Glutamatergic neuron (in vitro differentiated cells): ENCODE data around the gene NTRK2. TPM values are rescaled to one million over a fixed set of nuclear protein-coding genes. Genes with fewer than 3 reads are reported as not detected.

Experiments
- DNase-seq: peaks from one replicate; pipeline ENCODE4 v3.0.0; 2022
- H3K27ac Mint-ChIP-seq: one replicate; pipeline ENCODE4 v1.8.0; 2020; ENCODE audit warnings: mild to moderate bottlenecking, mixed read lengths, inconsistent platforms; ENCODE audit not compliant: unreplicated experiment
- H3K27me3 Mint-ChIP-seq: one replicate; pipeline ENCODE4 v1.8.0; 2020; ENCODE audit warnings: mild to moderate bottlenecking, moderate library complexity, mixed read lengths, inconsistent platforms; ENCODE audit not compliant: unreplicated experiment
- H3K36me3 Mint-ChIP-seq: one replicate; pipeline ENCODE4 v1.8.0; 2020; ENCODE audit warnings: mild to moderate bottlenecking, mixed read lengths, inconsistent platforms; ENCODE audit not compliant: unreplicated experiment
- H3K4me1 Mint-ChIP-seq: one replicate; pipeline ENCODE4 v1.8.0; 2020; ENCODE audit warnings: mild to moderate bottlenecking, low read depth, mixed read lengths, inconsistent platforms; ENCODE audit not compliant: unreplicated experiment
- H3K4me3 Mint-ChIP-seq: one replicate; pipeline ENCODE4 v1.8.0; 2020; ENCODE audit warnings: mild to moderate bottlenecking, mixed read lengths, inconsistent platforms; ENCODE audit not compliant: unreplicated experiment
- H3K9me3 Mint-ChIP-seq: one replicate; pipeline ENCODE4 v1.8.0; 2020; ENCODE audit warnings: mild to moderate bottlenecking, moderate library complexity, mixed read lengths, inconsistent platforms; ENCODE audit not compliant: unreplicated experiment
- total RNA-seq: library from RNA; stranded (reverse); fragmentation: NEBNext Ultra II Directional; extraction: Animal tissue kit (Norgen Biotek cat#: 25700); gene quantifications from one replicate; pipeline ENCODE4 v1.2.1, GENCODE V29; 2021; ENCODE audit not compliant: unreplicated experiment
- TF ChIP-seq, protein P1 (sequence below): fragments of 200-600 bp; sonication (generic); IDR thresholded peaks from one replicate; pipeline ENCODE4 v1.5.0; 2021; ENCODE audit not compliant: partially characterized antibody, unreplicated experiment

The NTRK2 gene
- total RNA-seq, 1 donor from 2014 or later: 2.1 TPM

DNA sequence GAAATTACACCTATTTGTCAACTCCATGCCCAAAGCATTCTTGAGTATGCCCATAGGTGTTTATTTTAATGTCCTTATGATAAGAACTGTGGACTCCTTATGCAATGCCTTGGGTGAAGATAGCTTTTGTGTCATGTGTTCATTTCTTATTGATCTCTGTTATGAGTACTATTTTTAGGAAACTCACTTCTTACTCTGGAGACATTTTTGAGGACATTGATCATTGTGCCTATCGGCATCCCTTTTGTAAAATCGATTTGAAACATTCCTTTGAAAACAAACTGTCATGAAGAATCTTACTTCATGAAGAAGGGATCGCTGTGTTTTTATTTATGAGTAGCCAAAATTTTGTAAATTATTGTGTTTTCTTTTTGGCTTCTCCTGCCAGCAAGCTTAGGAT, 257.3 kb downstream of the NTRK2 start:
- Mint-ChIP-seq H3K36me3 (no peaks in the 10 kb centered on the region), H3K4me3 (no peak overlapping the region), H3K27me3 (peaks cover 2% of the 10 kb centered on the region), H3K4me1 (no peaks in the 10 kb centered on the region), H3K9me3 (no peaks in the 10 kb centered on the region), H3K27ac (no peak overlapping the region)
- TF ChIP-seq, protein P1, sequence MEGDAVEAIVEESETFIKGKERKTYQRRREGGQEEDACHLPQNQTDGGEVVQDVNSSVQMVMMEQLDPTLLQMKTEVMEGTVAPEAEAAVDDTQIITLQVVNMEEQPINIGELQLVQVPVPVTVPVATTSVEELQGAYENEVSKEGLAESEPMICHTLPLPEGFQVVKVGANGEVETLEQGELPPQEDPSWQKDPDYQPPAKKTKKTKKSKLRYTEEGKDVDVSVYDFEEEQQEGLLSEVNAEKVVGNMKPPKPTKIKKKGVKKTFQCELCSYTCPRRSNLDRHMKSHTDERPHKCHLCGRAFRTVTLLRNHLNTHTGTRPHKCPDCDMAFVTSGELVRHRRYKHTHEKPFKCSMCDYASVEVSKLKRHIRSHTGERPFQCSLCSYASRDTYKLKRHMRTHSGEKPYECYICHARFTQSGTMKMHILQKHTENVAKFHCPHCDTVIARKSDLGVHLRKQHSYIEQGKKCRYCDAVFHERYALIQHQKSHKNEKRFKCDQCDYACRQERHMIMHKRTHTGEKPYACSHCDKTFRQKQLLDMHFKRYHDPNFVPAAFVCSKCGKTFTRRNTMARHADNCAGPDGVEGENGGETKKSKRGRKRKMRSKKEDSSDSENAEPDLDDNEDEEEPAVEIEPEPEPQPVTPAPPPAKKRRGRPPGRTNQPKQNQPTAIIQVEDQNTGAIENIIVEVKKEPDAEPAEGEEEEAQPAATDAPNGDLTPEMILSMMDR: no peak
- DNase-seq: no peak

DNA sequence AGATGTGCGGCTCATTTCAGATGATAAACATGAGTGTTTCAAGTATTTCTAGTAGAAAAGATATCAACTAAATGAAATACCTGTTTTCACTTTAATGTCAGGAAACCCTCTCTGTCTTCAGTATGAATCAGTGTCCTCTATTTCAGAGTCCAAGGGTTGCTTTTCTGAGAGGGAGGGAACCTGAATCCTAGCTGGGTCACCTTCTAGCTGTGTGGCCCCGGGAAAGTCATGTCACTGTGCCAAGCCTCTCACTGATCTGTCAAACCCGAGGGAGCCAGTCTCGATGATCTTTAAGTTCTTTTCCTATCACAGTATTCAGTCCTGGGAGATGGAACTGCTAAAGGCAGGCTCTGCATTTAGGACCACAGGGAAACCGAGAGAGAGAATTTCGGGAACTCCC, 258.9 kb downstream of the NTRK2 start:
- DNase-seq: no peak
- Mint-ChIP-seq H3K27ac (no peak overlapping the region), H3K36me3 (no peaks in the 10 kb centered on the region), H3K27me3 (peaks cover 2% of the 10 kb centered on the region), H3K4me1 (no peaks in the 10 kb centered on the region), H3K9me3 (no peaks in the 10 kb centered on the region), H3K4me3 (no peak overlapping the region)
- TF ChIP-seq, protein P1: no peak

DNA sequence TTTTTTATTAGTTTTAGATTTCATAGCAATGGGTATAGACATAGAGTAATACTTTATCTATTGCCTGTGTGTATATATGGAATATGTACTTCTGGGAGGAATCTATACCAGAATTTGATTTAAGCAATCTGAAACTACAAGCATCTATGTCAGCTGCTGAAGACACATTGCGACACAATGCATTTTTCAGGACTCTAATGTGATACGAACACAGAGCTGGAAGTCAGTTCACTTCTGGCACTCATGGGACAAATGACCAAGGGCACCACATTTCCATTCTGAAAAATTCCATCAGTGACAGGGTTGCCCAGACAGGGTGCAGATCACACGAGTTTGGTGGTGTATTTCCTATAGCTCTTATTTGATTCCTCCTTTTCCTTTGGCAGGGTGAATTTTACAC, 259.5 kb downstream of the NTRK2 start:
- TF ChIP-seq, protein P1: no peak
- Mint-ChIP-seq H3K9me3 (no peaks in the 10 kb centered on the region), H3K4me1 (no peaks in the 10 kb centered on the region), H3K36me3 (no peaks in the 10 kb centered on the region), H3K4me3 (no peak overlapping the region), H3K27ac (no peak overlapping the region), H3K27me3 (peaks cover 2% of the 10 kb centered on the region)
- no peak for DNase-seq

DNA sequence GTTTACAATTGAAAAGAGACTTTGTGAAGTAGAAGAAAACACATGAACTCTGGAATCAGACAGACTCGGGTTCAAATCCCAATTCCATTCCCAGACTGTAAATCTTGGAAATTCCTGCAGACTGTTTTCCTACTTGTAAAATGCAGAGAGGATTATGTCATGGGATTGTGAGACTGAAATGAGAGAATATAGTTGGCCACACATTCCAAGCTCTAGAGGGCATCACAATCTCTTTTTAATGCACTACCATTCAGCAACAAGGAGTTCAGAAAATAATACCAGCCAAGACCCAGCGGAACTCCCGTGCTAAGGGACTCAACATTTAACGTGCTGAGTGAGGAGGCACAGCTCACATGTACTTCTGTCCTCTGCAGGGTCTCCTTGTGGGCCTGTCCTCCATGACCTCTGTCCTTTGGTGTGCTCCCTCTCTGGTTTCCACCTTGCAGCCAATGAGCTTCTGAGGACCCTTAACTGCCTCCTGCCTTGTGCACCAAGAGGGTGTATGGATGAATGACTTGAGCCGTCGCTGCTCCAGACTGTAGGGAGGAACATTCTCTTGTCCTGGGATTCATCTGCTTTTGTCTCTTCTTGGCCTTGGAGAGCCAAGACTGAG, 263.5 kb downstream of the NTRK2 start:
- no peaks in the 10 kb centered on the region for H3K9me3 Mint-ChIP-seq
- H3K27me3 Mint-ChIP-seq: peaks cover 2% of the 10 kb centered on the region
- peaks cover 4% of the 10 kb centered on the region for H3K4me1 Mint-ChIP-seq
- no peaks in the 10 kb centered on the region for H3K36me3 Mint-ChIP-seq
- TF ChIP-seq, protein P1: no peak
- H3K4me3 Mint-ChIP-seq: no peak overlapping the region
- DNase-seq: no peak
- H3K27ac Mint-ChIP-seq: no peak overlapping the region

DNA sequence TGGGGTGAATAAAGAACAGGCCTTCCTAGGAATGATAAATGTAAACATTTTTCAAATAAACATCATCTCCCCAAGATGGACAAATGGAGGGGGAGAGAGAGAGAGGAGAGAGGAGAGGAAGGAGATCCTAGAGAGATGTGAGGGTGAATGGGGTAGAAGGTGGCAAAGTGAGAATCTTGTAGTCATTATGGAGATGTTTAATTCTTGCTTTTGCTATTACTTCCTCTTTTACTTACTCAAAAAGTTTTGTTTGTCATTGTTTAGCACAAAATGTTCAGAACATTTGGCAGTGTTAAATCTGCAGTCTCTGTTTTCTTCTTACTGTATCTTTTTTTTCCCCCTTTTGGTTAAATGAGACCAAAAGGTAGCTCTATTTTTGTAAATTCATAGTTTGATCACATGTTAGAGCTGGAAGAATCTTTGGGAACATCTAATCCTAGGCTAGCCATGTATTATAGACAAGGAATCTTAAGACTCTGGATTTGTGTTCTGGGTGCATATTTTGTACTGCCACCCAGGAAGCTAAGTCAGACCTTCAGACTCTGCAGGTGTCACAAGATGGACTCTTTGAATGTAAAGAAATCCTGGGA, 266.1 kb downstream of the NTRK2 start:
- H3K27ac Mint-ChIP-seq: no peak overlapping the region
- DNase-seq: no peak
- peaks cover 4% of the 10 kb centered on the region for H3K4me1 Mint-ChIP-seq
- peaks cover 2% of the 10 kb centered on the region for H3K27me3 Mint-ChIP-seq
- no peaks in the 10 kb centered on the region for H3K9me3 Mint-ChIP-seq
- no peak overlapping the region for H3K4me3 Mint-ChIP-seq
- TF ChIP-seq, protein P1: no peak
- no peaks in the 10 kb centered on the region for H3K36me3 Mint-ChIP-seq
